ENCODE results near the gene ASB2. TPM values are rescaled to one million over a fixed set of nuclear protein-coding genes. Genes with fewer than 3 reads are reported as not detected.

The ASB2 gene
- total and polyA plus RNA-seq, 5 donors from 2014 or later = 0.96 to 5.7 (median 4.7) TPM

DNA sequence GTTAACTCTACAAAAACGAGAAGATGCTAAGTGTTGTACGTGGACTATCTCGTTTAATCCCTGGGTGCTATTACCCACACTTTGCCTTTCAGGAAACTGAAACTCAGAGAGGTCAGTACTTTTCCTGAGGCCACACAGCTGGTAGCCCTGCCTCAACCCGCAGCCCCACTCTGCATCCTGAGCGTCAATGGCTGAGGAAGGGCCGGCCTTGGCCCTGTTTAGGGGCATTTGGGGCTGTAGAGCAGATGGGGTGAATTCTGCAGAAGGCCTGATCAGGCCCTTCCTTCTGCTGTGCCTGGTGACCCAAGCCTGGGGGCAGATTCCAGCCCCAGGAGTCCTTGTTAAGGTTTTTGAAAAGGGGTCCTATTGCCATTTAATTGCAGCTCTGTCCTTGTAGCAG is 17.0 kb upstream of the ASB2 start:
- Histone ChIP-seq H3K27me3 (ENCODE audit: control insufficient read depth, insufficient read depth, low read length) (no peaks in the 10 kb centered on the region), H3K4me1 (ENCODE audit: control insufficient read depth, insufficient read depth, low read length, poor library complexity, severe bottlenecking) (no peaks in the 10 kb centered on the region), H3K27ac (ENCODE audit: insufficient read depth, low read length, poor library complexity, severe bottlenecking) (no peak overlapping the region), H3K36me3 (ENCODE audit: control insufficient read depth, insufficient read depth, low read length) (no peaks in the 10 kb centered on the region), H3K9me3 (ENCODE audit: control insufficient read depth in 2 of 2, low read length in 2 of 2) (no peaks in the 10 kb centered on the region), H3K4me3 (ENCODE audit: low read depth, low read length) (no peak overlapping the region)
- DNase-seq = no peak
- Mint-ChIP-seq H3K27ac (no peak overlapping the region), H3K4me1 (peaks cover 0 to 4% (median 0%) of the 10 kb centered on the region in 4 donors), H3K4me3 (no peak overlapping the region), H3K9me3 (no peaks in the 10 kb centered on the region), H3K36me3 (no peaks in the 10 kb centered on the region), H3K27me3 (peaks cover 5% of the 10 kb centered on the region)
- no peak for ATAC-seq (ENCODE audit: low read depth in 2 of 2)

GRCh38 chr14:93991649-93992048 is 15.3 kb upstream of the ASB2 start:
- H3K36me3 ChIP-seq (ENCODE audit: control insufficient read depth, insufficient read depth, low read length) = no peaks in the 10 kb centered on the region
- H3K4me1 ChIP-seq (ENCODE audit: control insufficient read depth, insufficient read depth, low read length, poor library complexity, severe bottlenecking) = no peaks in the 10 kb centered on the region
- H3K4me3 Mint-ChIP-seq = no peak overlapping the region
- H3K36me3 Mint-ChIP-seq = no peaks in the 10 kb centered on the region
- H3K27me3 Mint-ChIP-seq = peaks cover 5% of the 10 kb centered on the region
- no peak overlapping the region for H3K4me3 ChIP-seq (ENCODE audit: low read depth, low read length)
- no peak overlapping the region for H3K27ac Mint-ChIP-seq
- H3K4me1 Mint-ChIP-seq = peaks cover 0 to 4% (median 0%) of the 10 kb centered on the region in 4 donors
- H3K27me3 ChIP-seq (ENCODE audit: control insufficient read depth, insufficient read depth, low read length) = no peaks in the 10 kb centered on the region
- H3K27ac ChIP-seq (ENCODE audit: insufficient read depth, low read length, poor library complexity, severe bottlenecking) = no peak overlapping the region
- no peak for DNase-seq
- H3K9me3 Mint-ChIP-seq = no peaks in the 10 kb centered on the region
- no peak for ATAC-seq (ENCODE audit: low read depth in 2 of 2)
- H3K9me3 ChIP-seq (ENCODE audit: control insufficient read depth in 2 of 2, low read length in 2 of 2) = no peaks in the 10 kb centered on the region

DNA sequence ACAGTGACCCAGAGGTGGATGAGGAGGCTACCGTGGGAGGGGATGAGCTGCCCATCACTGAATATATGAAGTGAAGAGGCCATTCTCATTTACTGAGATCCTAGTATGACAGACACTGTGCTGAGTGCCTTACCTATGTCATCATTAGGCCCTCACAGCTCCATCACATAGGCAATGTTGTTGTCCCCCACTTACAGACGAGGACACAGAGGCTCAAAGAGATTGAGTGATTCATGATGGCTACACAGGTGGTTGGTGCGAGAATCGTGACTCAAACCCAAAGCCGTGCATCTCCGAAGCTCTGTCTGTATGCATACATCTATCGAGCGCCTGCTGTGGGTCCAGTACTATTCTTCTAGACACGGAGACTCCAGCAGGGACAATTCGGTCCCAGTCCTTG is 14.8 kb upstream of the ASB2 start:
- no peaks in the 10 kb centered on the region for H3K9me3 ChIP-seq (ENCODE audit: control insufficient read depth in 2 of 2, low read length in 2 of 2)
- Mint-ChIP-seq H3K9me3 (no peaks in the 10 kb centered on the region), H3K4me1 (peaks cover 0 to 4% (median 0%) of the 10 kb centered on the region in 4 donors), H3K4me3 (no peak overlapping the region), H3K27ac (no peak overlapping the region), H3K27me3 (peaks cover 5% of the 10 kb centered on the region), H3K36me3 (no peaks in the 10 kb centered on the region)
- H3K4me1 ChIP-seq (ENCODE audit: control insufficient read depth, insufficient read depth, low read length, poor library complexity, severe bottlenecking) = no peaks in the 10 kb centered on the region
- H3K27ac ChIP-seq (ENCODE audit: insufficient read depth, low read length, poor library complexity, severe bottlenecking) = no peak overlapping the region
- ATAC-seq (ENCODE audit: low read depth in 2 of 2) (no peak), DNase-seq (no peak)
- H3K27me3 ChIP-seq (ENCODE audit: control insufficient read depth, insufficient read depth, low read length) = no peaks in the 10 kb centered on the region
- no peaks in the 10 kb centered on the region for H3K36me3 ChIP-seq (ENCODE audit: control insufficient read depth, insufficient read depth, low read length)
- no peak overlapping the region for H3K4me3 ChIP-seq (ENCODE audit: low read depth, low read length)

DNA sequence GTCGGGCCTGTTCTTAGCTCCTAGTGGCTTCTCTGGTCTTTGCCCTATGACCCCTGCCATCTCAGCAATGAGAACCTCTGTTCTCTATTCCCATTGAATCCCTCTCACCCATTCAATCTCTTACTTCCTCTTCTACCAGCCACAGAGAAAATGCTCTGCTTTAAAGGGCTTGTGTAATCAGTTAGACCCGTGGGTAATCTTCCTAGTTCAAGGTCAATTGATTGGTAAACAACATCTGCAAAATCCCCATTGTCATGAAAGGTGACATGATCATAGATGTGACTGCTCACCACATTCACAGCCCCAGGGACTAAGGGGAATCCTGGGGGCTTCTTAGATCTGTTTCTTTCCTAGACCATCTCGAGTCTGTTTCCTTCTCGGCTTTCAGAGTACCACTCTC is 13.6 kb upstream of the ASB2 start:
- no peaks in the 10 kb centered on the region for H3K4me1 ChIP-seq (ENCODE audit: control insufficient read depth, insufficient read depth, low read length, poor library complexity, severe bottlenecking)
- H3K9me3 ChIP-seq (ENCODE audit: control insufficient read depth in 2 of 2, low read length in 2 of 2) = no peaks in the 10 kb centered on the region
- no peaks in the 10 kb centered on the region for H3K36me3 ChIP-seq (ENCODE audit: control insufficient read depth, insufficient read depth, low read length)
- DNase-seq = no peak
- ATAC-seq (ENCODE audit: low read depth in 2 of 2) = no peak
- Mint-ChIP-seq H3K27ac (peak overlapping the region in 2 of 3 donors; percentile 53 to 75), H3K36me3 (no peaks in the 10 kb centered on the region), H3K4me3 (no peak overlapping the region), H3K9me3 (no peaks in the 10 kb centered on the region), H3K4me1 (peaks cover 0 to 4% (median 0%) of the 10 kb centered on the region in 4 donors), H3K27me3 (peaks cover 5% of the 10 kb centered on the region)
- no peaks in the 10 kb centered on the region for H3K27me3 ChIP-seq (ENCODE audit: control insufficient read depth, insufficient read depth, low read length)
- no peak overlapping the region for H3K4me3 ChIP-seq (ENCODE audit: low read depth, low read length)
- no peak overlapping the region for H3K27ac ChIP-seq (ENCODE audit: insufficient read depth, low read length, poor library complexity, severe bottlenecking)

DNA sequence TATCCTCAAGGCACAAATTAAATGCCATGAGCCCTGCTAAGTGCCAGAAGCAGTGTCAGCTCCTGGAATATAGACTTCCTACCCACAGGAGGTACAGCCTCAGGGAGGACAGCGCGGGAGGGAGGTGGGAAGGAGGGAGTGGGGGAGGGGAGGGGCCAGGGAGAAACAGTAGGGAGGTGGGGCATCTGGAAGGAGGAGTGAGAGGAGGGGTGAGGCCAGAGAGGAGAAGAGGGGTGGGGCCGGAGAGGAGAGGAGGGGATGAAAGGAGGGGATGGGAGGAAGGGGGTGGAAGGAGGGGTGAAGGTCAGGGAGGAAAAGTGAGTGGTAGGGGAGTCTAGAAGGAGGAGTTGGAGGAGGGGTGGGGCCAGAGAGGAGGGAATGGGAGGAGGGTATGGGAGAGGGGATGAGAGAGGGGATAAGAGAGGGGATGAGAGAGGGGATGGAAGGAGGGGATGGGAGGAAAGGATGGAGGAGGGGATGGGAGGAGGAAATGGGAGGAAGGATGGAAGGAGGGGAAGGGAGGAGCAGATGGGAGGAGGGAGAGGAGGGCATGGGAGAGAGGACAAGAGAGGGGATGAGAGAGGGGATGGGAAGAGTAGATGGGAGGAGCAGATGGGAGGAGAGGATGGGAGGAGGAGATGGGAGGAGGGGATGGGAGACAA is 11.6 kb upstream of the ASB2 start:
- Histone ChIP-seq H3K4me3 (ENCODE audit: low read depth, low read length) (no peak overlapping the region), H3K27ac (ENCODE audit: insufficient read depth, low read length, poor library complexity, severe bottlenecking) (no peak overlapping the region), H3K4me1 (ENCODE audit: control insufficient read depth, insufficient read depth, low read length, poor library complexity, severe bottlenecking) (no peaks in the 10 kb centered on the region), H3K9me3 (ENCODE audit: control insufficient read depth in 2 of 2, low read length in 2 of 2) (no peaks in the 10 kb centered on the region), H3K27me3 (ENCODE audit: control insufficient read depth, insufficient read depth, low read length) (no peaks in the 10 kb centered on the region), H3K36me3 (ENCODE audit: control insufficient read depth, insufficient read depth, low read length) (no peaks in the 10 kb centered on the region)
- no peak for ATAC-seq (ENCODE audit: low read depth in 2 of 2)
- H3K27ac Mint-ChIP-seq = peak overlapping the region in 1 of 3 donors; percentile 63
- no peak overlapping the region for H3K4me3 Mint-ChIP-seq
- no peaks in the 10 kb centered on the region for H3K4me1 Mint-ChIP-seq
- no peaks in the 10 kb centered on the region for H3K9me3 Mint-ChIP-seq
- H3K27me3 Mint-ChIP-seq = peaks cover 13% of the 10 kb centered on the region
- no peaks in the 10 kb centered on the region for H3K36me3 Mint-ChIP-seq
- no peak for DNase-seq

- ATAC-seq (ENCODE audit: low read depth in 2 of 2) (no peak), DNase-seq (no peak)
- Histone ChIP-seq H3K4me1 (ENCODE audit: control insufficient read depth, insufficient read depth, low read length, poor library complexity, severe bottlenecking) (no peaks in the 10 kb centered on the region), H3K9me3 (ENCODE audit: control insufficient read depth in 2 of 2, low read length in 2 of 2) (no peaks in the 10 kb centered on the region), H3K27me3 (ENCODE audit: control insufficient read depth, insufficient read depth, low read length) (no peaks in the 10 kb centered on the region), H3K27ac (ENCODE audit: insufficient read depth, low read length, poor library complexity, severe bottlenecking) (no peak overlapping the region), H3K36me3 (ENCODE audit: control insufficient read depth, insufficient read depth, low read length) (no peaks in the 10 kb centered on the region), H3K4me3 (ENCODE audit: low read depth, low read length) (no peak overlapping the region)
- Mint-ChIP-seq H3K27me3 (peaks cover 13% of the 10 kb centered on the region), H3K9me3 (no peaks in the 10 kb centered on the region), H3K27ac (no peak overlapping the region), H3K4me3 (no peak overlapping the region), H3K4me1 (no peaks in the 10 kb centered on the region), H3K36me3 (no peaks in the 10 kb centered on the region)
Observed at GRCh38 chr14:93987376-93987775, 11.0 kb upstream of the ASB2 start.

DNA sequence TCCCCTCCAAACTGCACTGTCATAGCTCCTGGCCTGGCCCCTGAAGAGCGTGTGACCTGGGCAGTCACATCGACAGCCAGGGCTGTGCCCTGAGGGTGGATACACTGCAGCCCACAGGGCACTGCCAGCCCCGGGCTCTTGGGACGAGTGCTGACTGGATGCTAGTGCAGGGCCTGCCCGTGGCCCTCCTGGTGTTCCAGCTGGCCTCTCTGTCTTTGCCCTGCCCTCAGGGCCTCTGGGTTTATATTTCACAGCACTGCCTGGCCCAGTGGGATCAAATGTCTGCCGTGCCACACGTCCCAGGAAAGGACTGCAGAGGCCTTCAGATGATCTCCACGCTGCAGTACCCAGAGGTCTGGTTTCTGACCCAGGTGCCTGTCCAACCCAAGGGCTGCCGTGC is 10.6 kb upstream of the ASB2 start:
- DNase-seq (no peak), ATAC-seq (ENCODE audit: low read depth in 2 of 2) (no peak)
- Mint-ChIP-seq H3K27ac (no peak overlapping the region), H3K4me3 (no peak overlapping the region), H3K36me3 (no peaks in the 10 kb centered on the region), H3K9me3 (no peaks in the 10 kb centered on the region), H3K27me3 (peaks cover 13% of the 10 kb centered on the region), H3K4me1 (no peaks in the 10 kb centered on the region)
- no peaks in the 10 kb centered on the region for H3K9me3 ChIP-seq (ENCODE audit: control insufficient read depth in 2 of 2, low read length in 2 of 2)
- H3K27ac ChIP-seq (ENCODE audit: insufficient read depth, low read length, poor library complexity, severe bottlenecking) = no peak overlapping the region
- no peaks in the 10 kb centered on the region for H3K4me1 ChIP-seq (ENCODE audit: control insufficient read depth, insufficient read depth, low read length, poor library complexity, severe bottlenecking)
- no peaks in the 10 kb centered on the region for H3K27me3 ChIP-seq (ENCODE audit: control insufficient read depth, insufficient read depth, low read length)
- no peaks in the 10 kb centered on the region for H3K36me3 ChIP-seq (ENCODE audit: control insufficient read depth, insufficient read depth, low read length)
- no peak overlapping the region for H3K4me3 ChIP-seq (ENCODE audit: low read depth, low read length)

- Mint-ChIP-seq H3K27ac (no peak overlapping the region), H3K4me1 (peaks cover 0 to 10% (median 2%) of the 10 kb centered on the region in 4 donors), H3K27me3 (peaks cover 13% of the 10 kb centered on the region), H3K4me3 (no peak overlapping the region), H3K9me3 (no peaks in the 10 kb centered on the region), H3K36me3 (peaks cover 3% of the 10 kb centered on the region)
- no peak overlapping the region for H3K27ac ChIP-seq (ENCODE audit: insufficient read depth, low read length, poor library complexity, severe bottlenecking)
- no peaks in the 10 kb centered on the region for H3K27me3 ChIP-seq (ENCODE audit: control insufficient read depth, insufficient read depth, low read length)
- H3K36me3 ChIP-seq (ENCODE audit: control insufficient read depth, insufficient read depth, low read length) = no peaks in the 10 kb centered on the region
- no peak for ATAC-seq (ENCODE audit: low read depth in 2 of 2)
- H3K4me1 ChIP-seq (ENCODE audit: control insufficient read depth, insufficient read depth, low read length, poor library complexity, severe bottlenecking) = no peaks in the 10 kb centered on the region
- no peaks in the 10 kb centered on the region for H3K9me3 ChIP-seq (ENCODE audit: control insufficient read depth in 2 of 2, low read length in 2 of 2)
- no peak overlapping the region for H3K4me3 ChIP-seq (ENCODE audit: low read depth, low read length)
- no peak for DNase-seq
Observed at GRCh38 chr14:93984987-93985410, 8.6 kb upstream of the ASB2 start.
